ENCODE measurements around the gene AUTS2.

Gene AUTS2

GRCh38 chr7:70091362-70091761 is 493.1 kb downstream of the AUTS2 start:
- Histone ChIP-seq H3K4me3 (ENCODE audit: low read depth, low read length) (no peak overlapping the region), H3K4me1 (ENCODE audit: control insufficient read depth, insufficient read depth, low read length) (peaks cover 30% of the 10 kb centered on the region), H3K9me3 (ENCODE audit: control insufficient read depth, insufficient read depth, low read depth, low read length) (no peaks in the 10 kb centered on the region), H3K27ac (ENCODE audit: extremely low read depth, low read depth, low read length) (0 out of 2 replicates have a peak overlapping the region, but pooled peaks have one; percentile 84), H3K36me3 (ENCODE audit: control insufficient read depth in 2 of 2, insufficient read depth in 1 of 2, low read length in 2 of 2) (peaks cover 0 to 3% of the 10 kb centered on the region in 2 experiments; a peak in 1 of 3 replicates)
- ChIA-PET POLR2A (interaction anchor here (2.6 kb wide), 1 partner anchor 49 kb away, joined by 11 read pairs; no protein-coding TSS in a partner anchor), CTCF (no interaction called here)
- no peak for TF ChIP-seq ZSCAN5A (tag by site-specific recombination; IDR thresholded peaks at IDR 0.05)
- TF ChIP-seq ZNF677 (tag by site-specific recombination; IDR thresholded peaks at IDR 0.05), result no peak
- TF ChIP-seq ZNF2 (tag by site-specific recombination; IDR thresholded peaks at IDR 0.05), result no peak
- no peak for TF ChIP-seq ZNF560 (tag by site-specific recombination; IDR thresholded peaks at IDR 0.05; ENCODE audit: borderline replicate concordance)
- TF ChIP-seq PRDM6 (tag by site-specific recombination; IDR thresholded peaks at IDR 0.05), result peak; percentile 72
- TF ChIP-seq PRDM4 (tag by site-specific recombination; IDR thresholded peaks at IDR 0.05), result peak; percentile 60; the same call in 1 of the 2 replicates
- TF ChIP-seq ZNF549 (tag by site-specific recombination; IDR thresholded peaks at IDR 0.05), result no peak
- 0 out of 2 replicates have a peak, but pooled peaks have one; percentile 18 for TF ChIP-seq GFI1B (tag by site-specific recombination; IDR thresholded peaks at IDR 0.05)

GRCh38 chr7:70092314-70093204 is 494.3 kb downstream of the AUTS2 start:
- Histone ChIP-seq H3K9me3 (ENCODE audit: control insufficient read depth, insufficient read depth, low read depth, low read length) (no peaks in the 10 kb centered on the region), H3K27ac (ENCODE audit: extremely low read depth, low read depth, low read length) (peak overlapping the region; percentile 84), H3K4me3 (ENCODE audit: low read depth, low read length) (no peak overlapping the region; the same call in none of the 2 replicates), H3K4me1 (ENCODE audit: control insufficient read depth, insufficient read depth, low read length) (peaks cover 31% of the 10 kb centered on the region), H3K36me3 (ENCODE audit: control insufficient read depth in 2 of 2, insufficient read depth in 1 of 2, low read length in 2 of 2) (peaks cover 0 to 3% of the 10 kb centered on the region in 2 experiments; a peak in 1 of 3 replicates)
- ChIA-PET POLR2A (interaction anchor here (0.5 to 2.6 kb wide), 8 partner anchors 21 to 683 kb away, joined by 3 to 11 read pairs (median 4); no protein-coding TSS in a partner anchor), CTCF (interaction anchor here (0.5 to 2.1 kb wide), 2 partner anchors 50 to 56 kb away, joined by 3 to 4 read pairs; no protein-coding TSS in a partner anchor)
- TF ChIP-seq ZNF596 (tag by site-specific recombination; IDR thresholded peaks at IDR 0.05), result peak; percentile 82
- TF ChIP-seq ZNF555 (tag by site-specific recombination; conservative IDR thresholded peaks at IDR 0.05), result no peak
- TF ChIP-seq GLI4 (tag by site-specific recombination; IDR thresholded peaks at IDR 0.05), result no peak
- no peak for TF ChIP-seq AEBP2 (tag by site-specific recombination; IDR thresholded peaks at IDR 0.05; ENCODE audit: borderline replicate concordance)
- TF ChIP-seq ZNF138 (tag by site-specific recombination; IDR thresholded peaks at IDR 0.05; ENCODE audit: borderline replicate concordance), result no peak
- TF ChIP-seq ZNF623 (tag by site-specific recombination; IDR thresholded peaks at IDR 0.05), result peak; percentile 40
- TF ChIP-seq ZNF707 (tag by site-specific recombination; IDR thresholded peaks at IDR 0.05), result no peak
- peak; percentile 96 for TF ChIP-seq ZSCAN23 (tag by site-specific recombination; IDR thresholded peaks at IDR 0.05)
- peak; percentile 94 for TF ChIP-seq SCRT1 (tag by site-specific recombination; IDR thresholded peaks at IDR 0.05; ENCODE audit: borderline replicate concordance)
- peak; percentile 98 for TF ChIP-seq ZXDB (tag by site-specific recombination; IDR thresholded peaks at IDR 0.05)
- TF ChIP-seq ZNF776 (tag by site-specific recombination; IDR thresholded peaks at IDR 0.05; ENCODE audit: borderline replicate concordance), result no peak
- TF ChIP-seq ZNF248 (tag by site-specific recombination; IDR thresholded peaks at IDR 0.05), result no peak
- peak; percentile 79 for TF ChIP-seq ZBTB8A (tag by site-specific recombination; IDR thresholded peaks at IDR 0.05)
- TF ChIP-seq PBX3 (CRISPR knock-in tag; IDR thresholded peaks at IDR 0.05), result no peak
- peak; percentile 97 for TF ChIP-seq GLI2 (tag by site-specific recombination; IDR thresholded peaks at IDR 0.05; ENCODE audit: borderline replicate concordance, low read depth)
- no peak for TF ChIP-seq ZNF311 (tag by site-specific recombination; IDR thresholded peaks at IDR 0.05; ENCODE audit: borderline replicate concordance)
